ENCODE measurements around the gene SLC30A7.

- no peak for TF ChIP-seq ZNF761 (CRISPR knock-in tag; conservative IDR thresholded peaks at IDR 0.05)
- TF ChIP-seq PAF1 (CRISPR knock-in tag; IDR thresholded peaks at IDR 0.05) = no peak
- TF ChIP-seq XBP1 (CRISPR knock-in tag; IDR thresholded peaks at IDR 0.05) = no peak
- no peak for TF ChIP-seq KDM1A (CRISPR knock-in tag; IDR thresholded peaks at IDR 0.05)
- no peak for TF ChIP-seq POLR2AphosphoS5 (IDR thresholded peaks at IDR 0.05; ENCODE audit: low read depth, low read length)
Measured at GRCh38 chr1:100989306-100990077, 93.6 kb downstream of the SLC30A7 start.
